Measurements from ENCODE around the gene ITGA3. TPM values are rescaled to one million over a fixed set of nuclear protein-coding genes. Genes with fewer than 3 reads are reported as not detected.

Gene ITGA3
- total RNA-seq, 1 donor from 2014 or later, result 16.4 TPM

DNA sequence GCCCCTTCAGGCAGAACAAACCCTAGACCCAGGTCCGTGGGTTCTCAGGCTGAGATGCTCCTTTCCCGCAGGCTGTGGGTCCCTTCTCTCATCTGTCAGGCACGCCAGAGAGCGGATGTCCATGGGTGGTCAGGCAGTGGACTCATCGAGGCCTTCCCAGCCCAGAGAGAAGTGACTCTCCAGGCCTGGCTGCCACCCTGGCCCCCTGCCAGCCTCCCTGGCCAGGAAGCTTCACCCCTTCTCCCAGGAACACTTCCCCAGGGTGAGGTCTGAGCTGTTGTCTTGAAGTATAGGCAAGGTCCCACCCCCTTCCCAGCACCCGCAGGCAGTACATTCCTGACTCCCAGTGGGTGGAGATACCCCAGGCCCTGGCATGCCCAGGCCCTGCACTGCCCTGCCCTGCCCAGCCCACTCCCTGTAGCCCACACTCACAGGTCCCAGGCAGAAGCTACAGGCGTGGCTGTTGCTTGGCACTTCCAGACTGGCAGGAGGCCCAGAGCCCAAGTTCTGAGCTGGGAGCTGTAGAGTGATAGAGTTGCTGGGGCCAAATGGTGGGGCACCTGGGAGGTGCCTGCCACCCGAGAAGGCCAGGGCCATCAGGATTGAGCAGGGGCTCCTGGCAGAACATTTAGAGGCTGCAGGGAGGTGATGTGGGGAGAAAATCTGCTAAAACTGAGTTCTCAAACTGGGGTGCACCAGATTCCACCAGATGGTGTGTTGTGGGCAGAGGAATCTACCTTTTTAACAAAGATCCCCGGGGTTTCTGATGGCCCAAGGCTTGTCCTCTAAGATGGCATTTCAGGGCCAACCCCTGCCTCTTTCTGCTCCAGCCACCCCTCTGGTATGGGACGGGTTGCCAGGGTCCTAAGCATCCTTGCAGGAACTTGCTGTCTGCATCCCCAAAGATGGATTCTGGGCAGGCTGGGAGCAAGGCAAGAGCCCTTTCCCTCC, 6.7 kb downstream of the ITGA3 start:
- peak; percentile 88 for ATAC-seq
- peak; percentile 89 for DNase-seq (ENCODE audit: missing footprints)
- intact Hi-C loops (cut with DNase I), result no loop called here

DNA sequence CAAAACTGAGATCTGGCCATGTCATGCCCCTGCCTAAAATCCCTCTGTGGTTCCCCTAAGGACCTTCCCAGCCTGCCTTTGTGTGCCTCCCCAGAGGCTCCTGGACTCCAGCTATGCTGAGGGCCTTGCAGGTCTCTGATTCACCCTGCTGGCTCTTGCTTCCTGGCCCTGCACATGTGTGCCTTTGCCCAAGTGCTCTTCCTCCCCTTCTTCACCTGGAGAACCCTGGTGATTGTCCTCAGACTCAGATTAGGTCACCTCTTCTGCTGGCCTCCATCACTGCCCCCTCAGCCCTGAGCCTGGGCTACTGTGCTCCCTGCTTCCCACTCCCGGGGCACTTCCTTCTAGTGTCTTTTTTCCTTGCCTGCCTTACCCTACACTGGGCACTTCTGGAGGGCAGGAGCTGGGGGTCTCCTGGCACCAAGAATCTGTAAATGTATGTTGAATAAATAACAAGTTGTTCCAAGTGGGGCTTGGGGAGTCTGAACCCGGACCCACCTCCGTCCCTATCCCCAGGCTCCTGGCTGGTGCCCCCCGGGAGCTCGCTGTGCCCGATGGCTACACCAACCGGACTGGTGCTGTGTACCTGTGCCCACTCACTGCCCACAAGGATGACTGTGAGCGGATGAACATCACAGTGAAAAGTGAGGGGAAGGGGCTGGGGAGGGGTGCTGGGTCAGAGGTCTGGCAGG, 7.8 kb downstream of the ITGA3 start:
- ATAC-seq (no peak), DNase-seq (ENCODE audit: missing footprints) (peak; percentile 27)
- intact Hi-C loops (cut with DNase I), result no loop called here

GRCh38 chr17:50064253-50065001, 8.5 kb downstream of the ITGA3 start:
- intact Hi-C loops (cut with DNase I), result no loop called here
- ATAC-seq (no peak), DNase-seq (ENCODE audit: missing footprints) (peak; percentile 72)

DNA sequence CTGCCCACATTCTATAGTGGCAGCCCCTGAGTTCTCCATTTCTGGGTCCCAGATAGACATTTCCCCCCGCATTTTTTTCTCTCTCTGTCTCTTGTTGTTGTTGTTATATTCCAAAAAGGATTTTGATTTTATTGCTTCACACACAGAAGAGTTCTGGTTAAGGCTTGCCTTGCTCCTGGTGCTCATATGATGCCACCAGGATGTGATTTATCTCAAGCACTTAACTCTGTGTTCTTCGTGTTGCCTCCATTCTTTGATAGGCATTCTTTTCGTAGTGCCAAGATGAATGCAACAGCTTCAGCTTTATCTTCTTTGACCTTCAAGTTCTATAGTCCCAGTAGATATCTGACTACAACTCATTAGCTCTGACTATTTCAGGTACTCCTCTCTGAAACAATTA, 9.1 kb downstream of the ITGA3 start:
- intact Hi-C loops (cut with DNase I), result no loop called here
- ATAC-seq (no peak), DNase-seq (ENCODE audit: missing footprints) (no peak)

DNA sequence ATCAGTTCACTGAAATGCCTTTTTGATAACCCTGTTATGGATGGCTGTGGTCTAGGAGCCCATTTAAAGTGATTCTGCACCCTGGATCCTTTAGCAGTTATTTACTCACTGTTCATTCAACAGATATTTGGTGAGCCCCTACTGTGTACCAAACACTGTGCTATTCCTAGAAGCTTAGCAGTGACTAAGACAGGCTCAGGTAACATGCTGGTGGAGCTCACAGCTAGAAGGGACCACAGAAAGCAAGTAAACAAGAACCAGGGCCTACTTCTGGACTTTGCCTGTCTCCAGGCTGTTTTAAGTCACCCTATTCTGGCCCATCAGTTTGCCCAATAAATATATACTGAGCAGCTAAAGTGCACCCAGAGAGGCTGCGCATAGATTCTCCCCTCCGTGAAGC, 11.1 kb downstream of the ITGA3 start:
- ATAC-seq, result no peak
- intact Hi-C loops (cut with DNase I), result no loop called here
- DNase-seq (ENCODE audit: missing footprints), result peak; percentile 6

GRCh38 chr17:50067996-50068395, 12.1 kb downstream of the ITGA3 start:
- peak; percentile 5 for DNase-seq (ENCODE audit: missing footprints)
- intact Hi-C loops (cut with DNase I), result loop anchor here (1.0 kb wide), 1 partner anchor 12 kb away; no protein-coding TSS in a partner anchor
- no peak for ATAC-seq

- ATAC-seq (no peak), DNase-seq (ENCODE audit: missing footprints) (peak; percentile 37)
- intact Hi-C loops (cut with DNase I), result no loop called here
These were observed 15.2 kb downstream of the ITGA3 start for GRCh38 chr17:50070908-50071680.

- DNase-seq (ENCODE audit: missing footprints), result peak; percentile 22
- intact Hi-C loops (cut with DNase I), result no loop called here
- no peak for ATAC-seq
These were observed 15.8 kb downstream of the ITGA3 start for GRCh38 chr17:50071692-50072091.

DNA sequence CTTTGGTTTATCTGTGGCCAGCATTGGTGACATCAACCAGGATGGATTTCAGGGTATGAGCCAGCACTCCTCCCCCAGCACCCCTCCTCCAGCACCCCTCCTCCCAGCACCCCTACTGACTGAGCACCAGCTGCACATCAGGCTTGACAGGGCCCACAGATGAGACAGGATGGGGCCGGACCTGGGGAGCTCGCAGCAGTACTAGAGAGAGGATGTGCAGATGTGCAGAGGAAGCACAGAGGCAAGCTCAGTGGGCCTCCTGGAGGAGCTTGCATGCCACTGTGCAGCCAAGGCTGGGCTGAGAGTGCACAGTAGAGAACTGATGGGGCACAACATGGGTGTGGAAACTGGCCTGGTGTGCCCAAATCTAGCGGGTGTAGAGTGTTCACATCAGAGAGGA, 16.2 kb downstream of the ITGA3 start:
- ATAC-seq (no peak), DNase-seq (ENCODE audit: missing footprints) (peak; percentile 14)
- intact Hi-C loops (cut with DNase I), result no loop called here

GRCh38 chr17:50072925-50073324, 17.0 kb downstream of the ITGA3 start:
- DNase-seq (ENCODE audit: missing footprints) (peak; percentile 18), ATAC-seq (no peak)
- intact Hi-C loops (cut with DNase I), result no loop called here

- no peak for ATAC-seq
These were observed 18.3 kb downstream of the ITGA3 start for GRCh38 chr17:50074227-50074626.

GRCh38 chr17:50075446-50076032, 19.6 kb downstream of the ITGA3 start:
- intact Hi-C loops (cut with DNase I), result no loop called here
- DNase-seq (ENCODE audit: missing footprints) (peak; percentile 61), ATAC-seq (no peak)

More at GRCh38 chr17:50074227-50074626, 18.3 kb downstream of the ITGA3 start:
- intact Hi-C loops (cut with DNase I), result no loop called here
- DNase-seq (ENCODE audit: missing footprints), result peak; percentile 7

- intact Hi-C loops (cut with DNase I), result no loop called here
- ATAC-seq (no peak), DNase-seq (ENCODE audit: missing footprints) (peak; percentile 30)
These were observed 20.3 kb downstream of the ITGA3 start for GRCh38 chr17:50076221-50076590.

- peak; percentile 28 for DNase-seq (ENCODE audit: missing footprints)
- intact Hi-C loops (cut with DNase I), result no loop called here
- no peak for ATAC-seq
These were observed 20.8 kb downstream of the ITGA3 start for GRCh38 chr17:50076591-50077235.

GRCh38 chr17:50078430-50078829, 22.5 kb downstream of the ITGA3 start:
- DNase-seq (ENCODE audit: missing footprints) (peak; percentile 17), ATAC-seq (no peak)
- intact Hi-C loops (cut with DNase I), result no loop called here

GRCh38 chr17:50079334-50080095, 23.6 kb downstream of the ITGA3 start:
- peak; percentile 47 for DNase-seq (ENCODE audit: missing footprints)

DNA sequence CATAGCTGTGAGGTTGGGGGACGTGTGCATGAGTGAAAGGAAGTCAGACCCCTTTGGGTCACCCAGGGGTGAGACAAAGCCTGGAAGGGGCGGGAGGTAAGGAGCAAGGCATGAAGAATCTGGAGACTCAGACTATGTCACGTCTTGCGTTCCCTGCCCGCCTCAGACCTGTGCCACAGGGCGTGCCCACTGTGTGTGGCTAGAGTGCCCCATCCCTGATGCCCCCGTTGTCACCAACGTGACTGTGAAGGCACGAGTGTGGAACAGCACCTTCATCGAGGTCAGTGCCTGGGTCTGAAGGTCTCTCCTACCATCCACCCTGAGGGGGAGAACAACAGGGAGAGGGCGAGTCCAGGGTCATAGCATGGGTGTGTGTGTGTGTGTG, 24.2 kb downstream of the ITGA3 start:
- intact Hi-C loops (cut with DNase I), result loop anchor here (1.0 kb wide), 1 partner anchor 12 kb away; no protein-coding TSS in a partner anchor

More at GRCh38 chr17:50079334-50080095, 23.6 kb downstream of the ITGA3 start:
- ATAC-seq, result no peak
- intact Hi-C loops (cut with DNase I), result loop anchor here (1.0 kb wide), 1 partner anchor 11 kb away; no protein-coding TSS in a partner anchor

More for the DNA sequence above, 24.2 kb downstream of the ITGA3 start:
- no peak for ATAC-seq
- peak; percentile 14 for DNase-seq (ENCODE audit: missing footprints)
